Measurements from ENCODE around the gene GRHL1. TPM values are rescaled to one million over a fixed set of nuclear protein-coding genes. Genes with fewer than 3 reads are reported as not detected.

Gene GRHL1
- total RNA-seq, 1 donor, result 0.36 TPM

DNA sequence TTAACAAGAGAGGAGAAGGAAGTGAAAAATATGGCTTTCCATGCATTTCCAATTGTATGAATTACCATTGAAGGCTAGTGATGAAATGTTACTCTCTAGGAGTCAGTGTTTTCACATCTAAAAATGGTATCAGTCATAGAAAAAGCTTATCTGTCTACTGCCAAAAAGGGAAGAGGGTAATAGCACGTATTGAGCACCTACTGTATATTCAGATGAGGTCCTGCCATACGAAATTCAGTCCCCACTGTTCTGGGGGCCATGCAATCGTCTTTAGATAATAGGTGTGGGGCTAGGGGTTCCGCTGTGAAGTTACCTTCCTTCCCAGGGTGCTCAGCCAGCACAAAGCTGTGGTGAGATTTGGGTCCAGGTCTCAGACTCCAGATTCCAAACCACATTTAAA is 14.2 kb upstream of the GRHL1 start:
- H3K36me3 ChIP-seq (ENCODE audit: insufficient read depth, low read length), result peaks cover 3% of the 10 kb centered on the region
- H3K4me1 ChIP-seq (ENCODE audit: insufficient read depth, low read length), result peaks cover 20% of the 10 kb centered on the region
- H4K20me1 ChIP-seq (ENCODE audit: insufficient read depth, low read length), result no peaks in the 10 kb centered on the region
- no peak overlapping the region for H3K4me3 ChIP-seq (ENCODE audit: insufficient read depth, low read length)
- no peaks in the 10 kb centered on the region for H3K9me3 ChIP-seq (ENCODE audit: low read depth, low read length)
- no peak for DNase-seq (ENCODE audit: insufficient read length, low spot score, missing footprints)
- H3K27me3 ChIP-seq (ENCODE audit: insufficient read depth, low read length), result no peaks in the 10 kb centered on the region
- H3K79me2 ChIP-seq (ENCODE audit: insufficient read depth, low read length), result no peaks in the 10 kb centered on the region
- H2AFZ ChIP-seq (ENCODE audit: low read length), result no peak overlapping the region
- no peak overlapping the region for H3K4me2 ChIP-seq (ENCODE audit: insufficient read depth, low read length)
- TF ChIP-seq, protein P1, sequence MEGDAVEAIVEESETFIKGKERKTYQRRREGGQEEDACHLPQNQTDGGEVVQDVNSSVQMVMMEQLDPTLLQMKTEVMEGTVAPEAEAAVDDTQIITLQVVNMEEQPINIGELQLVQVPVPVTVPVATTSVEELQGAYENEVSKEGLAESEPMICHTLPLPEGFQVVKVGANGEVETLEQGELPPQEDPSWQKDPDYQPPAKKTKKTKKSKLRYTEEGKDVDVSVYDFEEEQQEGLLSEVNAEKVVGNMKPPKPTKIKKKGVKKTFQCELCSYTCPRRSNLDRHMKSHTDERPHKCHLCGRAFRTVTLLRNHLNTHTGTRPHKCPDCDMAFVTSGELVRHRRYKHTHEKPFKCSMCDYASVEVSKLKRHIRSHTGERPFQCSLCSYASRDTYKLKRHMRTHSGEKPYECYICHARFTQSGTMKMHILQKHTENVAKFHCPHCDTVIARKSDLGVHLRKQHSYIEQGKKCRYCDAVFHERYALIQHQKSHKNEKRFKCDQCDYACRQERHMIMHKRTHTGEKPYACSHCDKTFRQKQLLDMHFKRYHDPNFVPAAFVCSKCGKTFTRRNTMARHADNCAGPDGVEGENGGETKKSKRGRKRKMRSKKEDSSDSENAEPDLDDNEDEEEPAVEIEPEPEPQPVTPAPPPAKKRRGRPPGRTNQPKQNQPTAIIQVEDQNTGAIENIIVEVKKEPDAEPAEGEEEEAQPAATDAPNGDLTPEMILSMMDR (IDR thresholded peaks at IDR 0.05; ENCODE audit: extremely low read depth, low read depth, low read length), result no peak
- no peak overlapping the region for H3K27ac ChIP-seq (ENCODE audit: low read depth, low read length)

DNA sequence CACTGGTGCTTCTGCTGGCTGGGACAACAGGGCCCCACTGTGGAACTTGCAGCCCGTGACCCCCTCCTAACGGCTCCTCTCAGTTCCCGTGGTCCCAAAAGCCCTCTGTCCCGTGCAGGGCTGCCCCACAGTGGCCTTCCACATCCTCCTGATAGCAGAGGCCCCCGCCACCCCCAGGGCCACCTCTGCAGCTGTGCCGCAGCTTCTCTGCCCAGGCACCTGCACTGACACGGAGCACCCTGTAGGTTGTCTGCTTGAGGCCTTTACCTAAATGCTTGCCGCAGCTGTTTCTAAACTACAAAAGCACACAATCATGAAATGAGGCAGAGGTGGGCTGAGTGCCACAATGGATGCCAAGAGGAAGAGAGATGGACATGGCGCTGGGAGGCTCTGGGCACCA is 13.5 kb upstream of the GRHL1 start:
- no peaks in the 10 kb centered on the region for H3K9me3 ChIP-seq (ENCODE audit: low read depth, low read length)
- no peaks in the 10 kb centered on the region for H3K79me2 ChIP-seq (ENCODE audit: insufficient read depth, low read length)
- TF ChIP-seq, protein P1 (IDR thresholded peaks at IDR 0.05; ENCODE audit: extremely low read depth, low read depth, low read length), result no peak
- DNase-seq (ENCODE audit: insufficient read length, low spot score, missing footprints), result no peak
- peaks cover 20% of the 10 kb centered on the region for H3K4me1 ChIP-seq (ENCODE audit: insufficient read depth, low read length)
- H4K20me1 ChIP-seq (ENCODE audit: insufficient read depth, low read length), result no peaks in the 10 kb centered on the region
- H2AFZ ChIP-seq (ENCODE audit: low read length), result no peak overlapping the region
- no peak overlapping the region for H3K27ac ChIP-seq (ENCODE audit: low read depth, low read length)
- H3K36me3 ChIP-seq (ENCODE audit: insufficient read depth, low read length), result peaks cover 3% of the 10 kb centered on the region
- no peak overlapping the region for H3K4me2 ChIP-seq (ENCODE audit: insufficient read depth, low read length)
- H3K27me3 ChIP-seq (ENCODE audit: insufficient read depth, low read length), result no peaks in the 10 kb centered on the region
- no peak overlapping the region for H3K4me3 ChIP-seq (ENCODE audit: insufficient read depth, low read length)

DNA sequence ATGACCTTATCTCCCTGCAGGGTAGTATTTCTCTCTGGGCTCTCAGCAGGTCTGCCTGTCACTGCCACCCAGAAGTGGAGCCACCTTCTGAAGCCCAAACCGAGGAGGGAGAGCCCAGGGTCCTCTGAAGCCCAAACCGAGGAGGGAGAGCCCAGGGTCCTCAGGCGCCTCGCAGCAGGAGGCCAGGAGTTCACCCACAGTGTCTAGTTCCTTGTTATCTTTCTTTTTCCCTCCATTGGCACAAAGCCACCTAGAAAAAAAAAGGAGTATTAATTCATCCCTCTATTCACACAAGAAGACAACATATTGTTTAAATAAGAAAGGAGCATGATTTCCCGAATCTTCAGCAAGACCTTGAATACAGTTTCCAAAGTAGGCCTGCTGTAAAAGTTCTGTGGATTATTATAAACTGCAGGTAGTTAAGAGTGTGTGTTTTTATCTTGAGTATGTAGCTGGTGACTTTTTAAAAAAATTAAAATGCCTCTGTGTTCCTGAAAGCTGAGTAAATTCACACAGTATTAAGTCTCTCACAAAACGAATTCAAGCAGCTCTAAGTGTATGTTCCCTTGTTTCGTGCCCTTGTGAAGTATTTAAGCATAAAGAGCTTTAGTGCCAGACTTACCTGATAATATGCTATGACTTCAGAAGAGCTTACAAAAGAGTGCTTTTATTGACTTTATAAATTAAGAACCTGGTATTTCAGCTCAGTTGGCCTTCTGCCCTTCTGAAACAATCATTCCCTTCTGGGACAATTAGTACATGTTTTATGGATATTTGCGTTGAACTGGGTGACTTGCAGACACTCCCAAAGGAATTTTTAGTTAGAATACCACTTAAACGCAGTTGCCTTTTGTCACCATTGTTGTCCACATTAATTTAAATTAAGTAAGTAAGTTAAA is 11.7 kb upstream of the GRHL1 start:
- no peak overlapping the region for H3K27ac ChIP-seq (ENCODE audit: low read depth, low read length)
- H3K79me2 ChIP-seq (ENCODE audit: insufficient read depth, low read length), result no peaks in the 10 kb centered on the region
- DNase-seq (ENCODE audit: insufficient read length, low spot score, missing footprints), result no peak
- peaks cover 4% of the 10 kb centered on the region for H3K27me3 ChIP-seq (ENCODE audit: insufficient read depth, low read length)
- H3K36me3 ChIP-seq (ENCODE audit: insufficient read depth, low read length), result peaks cover 3% of the 10 kb centered on the region
- no peak overlapping the region for H2AFZ ChIP-seq (ENCODE audit: low read length)
- no peaks in the 10 kb centered on the region for H3K9me3 ChIP-seq (ENCODE audit: low read depth, low read length)
- TF ChIP-seq, protein P1 (IDR thresholded peaks at IDR 0.05; ENCODE audit: extremely low read depth, low read depth, low read length), result no peak
- no peaks in the 10 kb centered on the region for H4K20me1 ChIP-seq (ENCODE audit: insufficient read depth, low read length)
- peaks cover 20% of the 10 kb centered on the region for H3K4me1 ChIP-seq (ENCODE audit: insufficient read depth, low read length)
- no peak overlapping the region for H3K4me3 ChIP-seq (ENCODE audit: insufficient read depth, low read length)
- no peak overlapping the region for H3K4me2 ChIP-seq (ENCODE audit: insufficient read depth, low read length)

DNA sequence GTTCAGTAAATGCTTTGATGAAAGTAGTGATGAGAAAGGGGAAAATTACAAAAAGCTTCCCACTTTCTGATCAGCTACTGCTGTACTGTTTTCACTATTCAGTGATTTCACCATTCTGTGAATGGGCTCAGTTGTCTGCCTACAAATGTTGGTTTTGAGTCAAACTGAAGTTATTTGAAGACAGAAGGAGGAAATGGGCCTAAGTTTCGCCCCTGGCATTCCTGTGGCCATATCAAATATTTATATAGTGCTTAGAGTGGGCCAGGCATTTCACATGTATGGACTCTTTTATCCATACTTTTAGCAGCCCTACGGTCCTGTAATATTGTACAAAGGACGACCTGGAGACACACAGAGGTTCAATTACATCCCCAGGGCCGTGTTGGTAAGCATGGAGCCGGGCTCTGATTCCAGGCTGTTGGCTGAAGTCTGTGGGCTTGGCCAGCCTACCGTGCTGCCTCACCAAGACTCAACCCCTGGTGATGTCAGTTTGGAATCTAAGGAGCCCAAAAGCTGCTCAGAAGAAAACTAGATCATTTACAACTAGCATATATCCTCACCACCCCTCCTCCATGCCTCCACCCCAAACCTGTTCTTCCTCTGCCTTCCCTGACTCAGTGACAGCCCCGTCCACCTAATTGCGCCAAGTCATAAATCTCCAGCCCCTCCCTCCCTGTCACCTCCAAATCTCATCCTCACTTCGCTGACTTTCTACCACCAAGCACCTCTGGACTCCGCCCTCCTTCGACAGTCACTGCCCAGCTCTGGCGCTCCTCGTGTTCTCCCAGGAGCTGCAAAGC is 10.1 kb upstream of the GRHL1 start:
- H4K20me1 ChIP-seq (ENCODE audit: insufficient read depth, low read length), result no peaks in the 10 kb centered on the region
- peak overlapping the region; percentile 76 for H3K27ac ChIP-seq (ENCODE audit: low read depth, low read length)
- H3K4me2 ChIP-seq (ENCODE audit: insufficient read depth, low read length), result peak overlapping the region; percentile 73
- no peaks in the 10 kb centered on the region for H3K79me2 ChIP-seq (ENCODE audit: insufficient read depth, low read length)
- DNase-seq (ENCODE audit: insufficient read length, low spot score, missing footprints), result peak; percentile 93
- TF ChIP-seq, protein P1 (IDR thresholded peaks at IDR 0.05; ENCODE audit: extremely low read depth, low read depth, low read length), result no peak
- H3K36me3 ChIP-seq (ENCODE audit: insufficient read depth, low read length), result no peaks in the 10 kb centered on the region
- peak overlapping the region; percentile 8 for H3K4me3 ChIP-seq (ENCODE audit: insufficient read depth, low read length)
- no peaks in the 10 kb centered on the region for H3K9me3 ChIP-seq (ENCODE audit: low read depth, low read length)
- H3K27me3 ChIP-seq (ENCODE audit: insufficient read depth, low read length), result peaks cover 17% of the 10 kb centered on the region
- peaks cover 20% of the 10 kb centered on the region for H3K4me1 ChIP-seq (ENCODE audit: insufficient read depth, low read length)
- peak overlapping the region; percentile 77 for H2AFZ ChIP-seq (ENCODE audit: low read length)

All from osteoblast (primary cell).